Mesenchymal stem cell (in vitro differentiated cells and primary cell): ENCODE measurements around the gene GOLGA6C.
A peak's percentile ranks its signal among the peaks of the same experiment; 100 is the strongest.

ENCODE experiments used
- DNase-seq: peaks from one replicate; pipeline ENCODE4 v3.0.0-alpha.2; 2013
- H2AFZ ChIP-seq: one replicate; pipeline ENCODE4 v1.6.1; 2013; ENCODE audit warnings: low read depth, mild to moderate bottlenecking, control low read depth, inconsistent platforms, low read length, moderate library complexity
- H2AK5ac ChIP-seq: 2 replicates; pipeline ENCODE4 v1.6.1; 2013; ENCODE audit warnings: low read length, moderate library complexity, mild to moderate bottlenecking, inconsistent platforms; ENCODE audit not compliant: severe bottlenecking
- H2BK120ac ChIP-seq: one replicate; pipeline ENCODE4 v1.6.1; 2013; ENCODE audit warnings: low read depth, mild to moderate bottlenecking, inconsistent platforms, low read length, moderate library complexity
- H2BK12ac ChIP-seq, 2 experiments: one replicate each; pipeline ENCODE4 v1.6.1; 2013; ENCODE audit warnings: inconsistent platforms in 2 of 2, low read length in 2 of 2, mild to moderate bottlenecking in 2 of 2, moderate library complexity in 2 of 2, control low read depth in 1 of 2
- H2BK15ac ChIP-seq: one replicate; pipeline ENCODE4 v1.6.1; 2013; ENCODE audit warnings: mild to moderate bottlenecking, low read depth, inconsistent platforms; ENCODE audit not compliant: poor library complexity, severe bottlenecking
- H2BK5ac ChIP-seq: 2 replicates; pipeline ENCODE4 v1.6.1; 2013; ENCODE audit warnings: low read depth, mild to moderate bottlenecking, low read length, control low read depth, inconsistent platforms; ENCODE audit not compliant: poor library complexity, severe bottlenecking
- H3K14ac ChIP-seq, 2 experiments: one replicate each; pipeline ENCODE4 v1.6.1; 2013; ENCODE audit warnings: inconsistent platforms in 2 of 2, low read length in 2 of 2, control low read depth in 1 of 2, mild to moderate bottlenecking in 1 of 2, moderate library complexity in 1 of 2
- H3K18ac ChIP-seq, 2 experiments: one replicate each; pipeline ENCODE4 v1.6.1; 2013; ENCODE audit warnings: inconsistent platforms in 2 of 2, low read length in 2 of 2, control low read depth in 1 of 2, low read depth in 1 of 2, mild to moderate bottlenecking in 1 of 2
- H3K23ac ChIP-seq, 2 experiments: one replicate each; pipeline ENCODE4 v1.6.1; 2013; ENCODE audit warnings: inconsistent platforms in 2 of 2, low read length in 2 of 2, mild to moderate bottlenecking in 2 of 2, moderate library complexity in 2 of 2, control low read depth in 1 of 2
- H3K27ac ChIP-seq: 2 replicates; pipeline ENCODE4 v1.5.1; 2013; ENCODE audit warnings: mild to moderate bottlenecking, moderate library complexity, low read length, control low read depth, inconsistent platforms; ENCODE audit not compliant: poor library complexity, severe bottlenecking
- H3K27me3 ChIP-seq, 2 experiments: 2 replicates each; pipeline versions ENCODE4 v1.6.1 to v1.7.0; 2013; ENCODE audit warnings: low read length in 2 of 2, mild to moderate bottlenecking in 2 of 2, moderate library complexity in 2 of 2, control low read depth in 1 of 2, inconsistent platforms in 1 of 2; ENCODE audit not compliant: control insufficient read depth in 1 of 2, insufficient read depth in 1 of 2
- H3K36me3 ChIP-seq, 2 experiments: 2 replicates each; pipeline versions ENCODE4 v1.6.1 to v1.7.0; 2013; ENCODE audit warnings: low read length in 2 of 2, control low read depth in 1 of 2, inconsistent platforms in 1 of 2, low read depth in 1 of 2, mild to moderate bottlenecking in 1 of 2; ENCODE audit not compliant: insufficient read depth in 2 of 2, control insufficient read depth in 1 of 2
- H3K4ac ChIP-seq, 2 experiments: one replicate each; pipeline ENCODE4 v1.6.1; 2013; ENCODE audit warnings: inconsistent platforms in 2 of 2, low read length in 2 of 2, mild to moderate bottlenecking in 2 of 2, moderate library complexity in 2 of 2, control low read depth in 1 of 2, low read depth in 1 of 2
- H3K4me1 ChIP-seq: 2 replicates; pipeline ENCODE4 v1.6.1; 2013; ENCODE audit warnings: low read depth, low read length, control low read depth; ENCODE audit not compliant: control insufficient read depth, insufficient read depth
- H3K4me2 ChIP-seq: 2 replicates; pipeline ENCODE4 v1.6.1; 2013; ENCODE audit warnings: low read length, mild to moderate bottlenecking, inconsistent platforms; ENCODE audit not compliant: poor library complexity, severe bottlenecking
- H3K4me3 ChIP-seq, 2 experiments: 2 replicates each; pipeline versions ENCODE4 v1.5.1 to v1.7.0; 2013; ENCODE audit warnings: low read length in 2 of 2, mild to moderate bottlenecking in 2 of 2, control low read depth in 1 of 2, low read depth in 1 of 2; ENCODE audit not compliant: insufficient read depth in 1 of 2
- H3K79me1 ChIP-seq: replicated peaks from 2 replicates; pipeline ENCODE4 v1.6.1; 2013; ENCODE audit warnings: mild to moderate bottlenecking, control low read depth, low read length, inconsistent platforms; ENCODE audit not compliant: poor library complexity, severe bottlenecking
- H3K9ac ChIP-seq: 2 replicates; pipeline ENCODE4 v1.7.0; 2013; ENCODE audit warnings: mild to moderate bottlenecking, low read length, moderate library complexity
- H3K9me3 ChIP-seq: 2 replicates; pipeline ENCODE4 v1.7.0; 2013; ENCODE audit warnings: mild to moderate bottlenecking, low read length; ENCODE audit not compliant: control insufficient read depth
- H4K8ac ChIP-seq: one replicate; pipeline ENCODE4 v1.6.1; 2013; ENCODE audit warnings: inconsistent platforms, mild to moderate bottlenecking, low read length, moderate library complexity
- H4K91ac ChIP-seq: one replicate; pipeline ENCODE4 v1.6.1; 2013; ENCODE audit warnings: mild to moderate bottlenecking, low read length, inconsistent platforms
- WGBS: methylation state at CpG from one replicate; pipeline ENCODE4 v1.1.7; 2013; ENCODE audit warnings: mixed read lengths; 5-methylcytosine and 5-hydroxymethylcytosine counted together

Gene GOLGA6C

DNA sequence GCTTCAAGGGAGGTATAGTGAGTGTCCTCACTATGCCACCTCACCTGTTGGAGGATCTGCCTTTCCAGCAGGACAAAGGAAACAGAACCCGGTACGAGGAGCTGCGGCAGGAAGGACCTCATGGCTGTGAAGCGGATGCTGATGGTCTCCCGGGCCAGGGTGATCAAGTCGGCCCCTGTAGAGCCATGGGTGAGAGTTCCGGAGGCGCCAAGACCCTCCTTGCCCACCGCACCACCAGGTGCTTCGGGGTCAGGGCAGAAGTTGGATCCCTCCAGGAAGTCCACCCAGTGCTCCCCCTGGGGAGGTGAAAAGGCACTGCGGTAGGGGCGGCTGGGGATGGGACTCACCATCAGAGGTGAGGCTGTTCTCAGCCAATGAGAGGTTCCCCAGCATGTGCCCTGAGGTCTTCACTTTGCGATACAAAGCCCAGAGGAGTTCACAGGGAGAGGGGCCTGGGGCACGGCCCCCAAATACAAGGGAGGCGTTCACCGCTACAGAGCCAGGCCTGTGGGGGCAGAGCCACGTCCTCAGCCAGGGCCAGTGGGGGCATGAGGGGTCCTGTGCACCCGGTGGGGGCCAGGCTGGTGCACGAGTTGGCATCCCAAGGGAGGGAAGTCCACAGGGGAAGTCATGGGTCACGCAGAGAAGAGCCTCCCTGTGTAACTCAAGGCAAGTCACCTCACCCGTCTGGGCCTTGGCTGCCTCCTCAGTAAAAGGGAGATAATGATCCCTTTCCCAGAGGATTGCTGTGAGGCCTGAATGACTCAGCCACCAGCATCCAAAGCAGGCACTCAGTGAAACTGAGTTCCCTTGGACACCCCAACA lies 28.7 kb upstream of the GOLGA6C start:
- Histone ChIP-seq H3K18ac (no peak overlapping the region), H3K27ac (no peak overlapping the region), H3K4me2 (no peak overlapping the region), H2BK120ac (no peak overlapping the region), H3K79me1 (no peaks in the 10 kb centered on the region), H2AK5ac (no peak overlapping the region), H3K4me1 (peaks cover 2% of the 10 kb centered on the region), H3K27me3 (peaks cover 43 to 73% of the 10 kb centered on the region in 2 experiments), H3K14ac (no peak overlapping the region), H2BK5ac (no peak overlapping the region), H3K9me3 (no peaks in the 10 kb centered on the region), H2BK15ac (no peak overlapping the region), H4K8ac (no peak overlapping the region), H4K91ac (no peak overlapping the region), H3K36me3 (no peaks in the 10 kb centered on the region), H2BK12ac (no peak overlapping the region), H2AFZ (no peak overlapping the region), H3K9ac (no peak overlapping the region), H3K4ac (no peak overlapping the region), H3K23ac (no peak overlapping the region), H3K4me3 (no peak overlapping the region)
- peak; percentile 38 for DNase-seq
- WGBS, result 86% methylated on average over 21 of the region's 21 CpGs

DNA sequence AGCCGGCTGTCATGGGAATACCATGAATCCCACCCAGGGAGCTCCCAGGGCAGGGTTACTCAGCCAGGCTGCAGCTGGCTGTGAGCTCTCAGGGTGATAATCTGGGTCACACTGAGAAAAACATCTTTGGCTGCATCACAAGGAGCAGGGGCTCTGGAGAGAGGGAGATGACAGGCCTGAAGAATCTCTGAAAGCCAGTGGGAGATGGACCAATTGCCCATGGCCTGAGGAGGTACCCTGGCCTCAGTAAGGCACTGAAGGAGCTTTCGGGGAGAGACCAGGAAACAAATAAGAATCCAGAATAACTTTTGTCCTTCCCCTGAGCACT lies 28.2 kb upstream of the GOLGA6C start:
- Histone ChIP-seq H3K27me3 (peaks cover 46 to 73% of the 10 kb centered on the region in 2 experiments), H2BK12ac (no peak overlapping the region)

DNA sequence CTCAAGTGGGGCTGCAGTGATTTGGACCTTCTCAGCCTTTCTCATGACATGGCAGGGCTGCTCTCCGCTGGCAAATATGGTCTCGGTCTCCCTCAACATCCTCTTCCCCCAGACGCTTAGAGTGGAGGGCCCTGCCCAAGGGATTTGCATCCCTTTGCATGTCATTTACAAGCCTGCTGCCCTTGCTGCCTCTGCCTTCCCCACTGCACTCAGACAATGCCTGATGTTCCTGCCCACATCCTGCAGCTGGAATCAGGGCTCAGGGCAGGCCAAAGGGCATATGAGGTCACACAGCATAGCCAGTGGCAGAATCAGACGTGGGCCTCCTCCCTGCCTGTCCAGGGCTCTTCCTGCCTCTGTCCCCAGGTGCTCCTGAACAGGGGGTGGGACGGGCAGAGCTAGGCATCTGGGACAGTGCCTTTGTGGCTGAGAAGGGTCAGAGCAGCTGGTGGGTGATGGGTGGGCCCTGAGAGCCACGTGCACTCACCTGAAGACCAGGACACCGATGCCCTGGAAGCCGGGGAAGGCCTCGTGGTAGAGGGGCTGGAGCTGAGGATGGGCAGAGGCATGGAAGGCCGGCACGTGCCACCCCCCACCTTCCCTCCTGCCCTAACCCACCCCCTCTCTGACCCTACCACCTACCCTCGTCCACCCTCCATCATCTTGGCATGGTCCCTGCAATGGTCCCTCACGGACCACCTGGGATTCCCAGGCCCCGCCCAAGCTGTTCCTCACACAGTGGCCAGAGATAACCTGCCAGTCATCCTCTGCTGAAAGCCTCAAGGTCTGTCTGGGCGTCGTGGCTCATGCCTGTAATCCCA lies 27.4 kb upstream of the GOLGA6C start:
- Histone ChIP-seq H3K9me3 (no peaks in the 10 kb centered on the region), H4K8ac (no peak overlapping the region), H3K79me1 (no peaks in the 10 kb centered on the region), H3K4me3 (no peak overlapping the region), H4K91ac (no peak overlapping the region), H3K4me1 (peaks cover 2% of the 10 kb centered on the region), H3K36me3 (no peaks in the 10 kb centered on the region), H3K14ac (no peak overlapping the region), H3K4me2 (no peak overlapping the region), H2AFZ (no peak overlapping the region), H3K9ac (no peak overlapping the region), H3K27ac (no peak overlapping the region), H2BK120ac (no peak overlapping the region), H2BK15ac (no peak overlapping the region), H2BK12ac (no peak overlapping the region), H2AK5ac (no peak overlapping the region), H3K23ac (no peak overlapping the region), H3K27me3 (peaks cover 51 to 75% of the 10 kb centered on the region in 2 experiments), H3K18ac (no peak overlapping the region), H2BK5ac (no peak overlapping the region), H3K4ac (no peak overlapping the region)
- no peak for DNase-seq
- WGBS, result 76% methylated on average over 14 of the region's 16 CpGs

More for the DNA sequence above, 28.2 kb upstream of the GOLGA6C start:
- no peak overlapping the region for H3K23ac ChIP-seq
- no peak overlapping the region for H4K91ac ChIP-seq
- H2AK5ac ChIP-seq, result no peak overlapping the region
- no peak overlapping the region for H3K4ac ChIP-seq
- no peak overlapping the region for H2BK120ac ChIP-seq
- H2BK5ac ChIP-seq, result no peak overlapping the region
- H3K4me3 ChIP-seq, result no peak overlapping the region
- no peaks in the 10 kb centered on the region for H3K9me3 ChIP-seq
- H2AFZ ChIP-seq, result no peak overlapping the region
- H3K14ac ChIP-seq, result no peak overlapping the region
- H3K79me1 ChIP-seq, result no peaks in the 10 kb centered on the region
- H3K9ac ChIP-seq, result no peak overlapping the region
- no peak overlapping the region for H2BK15ac ChIP-seq
- no peak overlapping the region for H3K18ac ChIP-seq
- H3K4me2 ChIP-seq, result no peak overlapping the region
- DNase-seq, result no peak
- 82% methylated on average over 2 of the region's 2 CpGs for WGBS
- H4K8ac ChIP-seq, result no peak overlapping the region
- no peak overlapping the region for H3K27ac ChIP-seq
- H3K4me1 ChIP-seq, result peaks cover 2% of the 10 kb centered on the region
- H3K36me3 ChIP-seq, result no peaks in the 10 kb centered on the region

DNA sequence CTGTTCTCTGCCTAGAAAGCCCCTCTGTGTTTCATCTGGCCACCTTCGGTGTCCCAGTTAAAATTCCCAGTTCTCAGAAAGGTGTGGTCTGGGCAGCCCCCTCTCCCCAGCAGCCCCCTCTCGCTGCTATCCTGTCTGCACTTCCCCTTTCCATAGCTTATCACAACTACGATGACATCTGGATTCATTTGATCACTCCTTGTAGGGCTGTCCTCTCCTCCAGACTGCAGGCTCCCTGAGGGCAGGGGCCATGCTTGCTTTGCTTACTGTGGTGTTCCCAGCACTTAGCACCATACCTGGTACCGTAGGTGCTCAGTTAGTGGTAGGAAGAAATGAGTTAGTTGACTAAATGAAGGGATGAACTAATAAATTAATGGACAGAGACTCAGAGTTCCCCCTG lies 26.3 kb upstream of the GOLGA6C start:
- H4K91ac ChIP-seq, result no peak overlapping the region
- no peak overlapping the region for H2AFZ ChIP-seq
- H2BK5ac ChIP-seq, result no peak overlapping the region
- WGBS, result 81% methylated on average over 4 of the region's 4 CpGs
- H3K27ac ChIP-seq, result no peak overlapping the region
- no peak overlapping the region for H2BK12ac ChIP-seq
- H3K14ac ChIP-seq, result no peak overlapping the region
- H3K23ac ChIP-seq, result no peak overlapping the region
- peaks cover 41 to 77% of the 10 kb centered on the region in 2 experiments for H3K27me3 ChIP-seq
- H2BK15ac ChIP-seq, result no peak overlapping the region
- H3K4me2 ChIP-seq, result no peak overlapping the region
- no peak overlapping the region for H3K4ac ChIP-seq
- no peak overlapping the region for H4K8ac ChIP-seq
- H3K9ac ChIP-seq, result no peak overlapping the region
- H3K4me3 ChIP-seq, result no peak overlapping the region
- no peak overlapping the region for H3K18ac ChIP-seq
- no peaks in the 10 kb centered on the region for H3K36me3 ChIP-seq
- peaks cover 2% of the 10 kb centered on the region for H3K4me1 ChIP-seq
- DNase-seq, result no peak
- no peaks in the 10 kb centered on the region for H3K9me3 ChIP-seq
- H2AK5ac ChIP-seq, result no peak overlapping the region
- no peak overlapping the region for H2BK120ac ChIP-seq
- H3K79me1 ChIP-seq, result no peaks in the 10 kb centered on the region
